K562 (cell line): ENCODE measurements around the gene ACSL6. TPM values are rescaled to one million over a fixed set of nuclear protein-coding genes. Genes with fewer than 3 reads are reported as not detected.

ENCODE experiments used
- ARID1B ChIP-seq: fragments of 450-650 bp; IDR thresholded peaks from 2 replicates; pipeline ENCODE4 v1.6.1; 2016; ENCODE audit warnings: antibody characterized with exemption, mild to moderate bottlenecking, inconsistent platforms
- ATF6 ChIP-seq: sonication (generic); formaldehyde crosslinking; IDR thresholded peaks from 2 replicates; pipeline ENCODE4 v1.4.0; 2020; ENCODE audit warnings: mild to moderate bottlenecking, missing genetic modification reagents
- CBX5 ChIP-seq: IDR thresholded peaks from 2 replicates; pipeline ENCODE4 v1.6.1; 2014; ENCODE audit warnings: low read depth, borderline replicate concordance
- CREB1 ChIP-seq, 2 experiments: sonication (generic) in 1 of 2; formaldehyde crosslinking in 1 of 2; IDR thresholded peaks; 2 replicates each; pipeline versions ENCODE4 v1.6.1 to v1.8.0; 2012 to 2022; ENCODE audit warnings: inconsistent platforms in 1 of 2, mild to moderate bottlenecking in 1 of 2, missing genetic modification reagents in 1 of 2, moderate library complexity in 1 of 2
- ELF2 ChIP-seq: fragments of 250-450 bp; sonication (Bioruptor Pico); IDR thresholded peaks from 2 replicates; pipeline ENCODE4 v1.5.0; 2021; ENCODE audit warnings: mild to moderate bottlenecking
- FOXP1 ChIP-seq: sonication (generic); formaldehyde crosslinking; IDR thresholded peaks from 2 replicates; pipeline ENCODE4 v1.8.0; 2022; ENCODE audit warnings: mild to moderate bottlenecking, missing genetic modification reagents
- GTF2B ChIP-seq: IDR thresholded peaks from 2 replicates; pipeline ENCODE4 v1.6.1; 2011; ENCODE audit not compliant: insufficient read length; ENCODE audit errors: extremely low read depth
- HDAC8 ChIP-seq: fragments of 450-650 bp; IDR thresholded peaks from 2 replicates; pipeline ENCODE4 v1.6.1; 2016; ENCODE audit warnings: mild to moderate bottlenecking, missing genetic modification characterization, moderate library complexity, missing compliant biosample characterization
- NELFE ChIP-seq: IDR thresholded peaks from 2 replicates; pipeline ENCODE4 v1.6.1; 2011; ENCODE audit warnings: mild to moderate bottlenecking; ENCODE audit not compliant: insufficient read depth, insufficient read length
- NFE2 ChIP-seq: IDR thresholded peaks from 2 replicates; pipeline ENCODE4 v1.6.1; 2014; ENCODE audit warnings: antibody characterized with exemption, low read depth
- NFIC ChIP-seq: fragments of 450-650 bp; IDR thresholded peaks from 2 replicates; pipeline ENCODE4 v1.6.1; 2017; ENCODE audit warnings: mild to moderate bottlenecking, inconsistent platforms
- PBX2 ChIP-seq, 2 experiments: IDR thresholded peaks in 1 of 2; conservative IDR thresholded peaks in 1 of 2; 2 replicates each; pipeline ENCODE4 v1.6.1; 2016; ENCODE audit warnings: low read depth in 2 of 2, mild to moderate bottlenecking in 1 of 2, missing compliant biosample characterization in 1 of 2, missing genetic modification characterization in 1 of 2, moderate library complexity in 1 of 2
- POLR2AphosphoS5 ChIP-seq: IDR thresholded peaks from 2 replicates; pipeline ENCODE4 v1.6.1; 2011; ENCODE audit warnings: mild to moderate bottlenecking, low read depth, low read length, moderate library complexity; ENCODE audit not compliant: control insufficient read depth, insufficient read depth
- POU5F1 ChIP-seq: fragments of 150-350 bp; IDR thresholded peaks from 2 replicates; pipeline ENCODE4 v1.6.1; 2014; ENCODE audit warnings: borderline replicate concordance, low read length, low read depth, mild to moderate bottlenecking; ENCODE audit not compliant: partially characterized antibody
- RCOR1 ChIP-seq, 2 experiments: IDR thresholded peaks; 2 replicates each; pipeline ENCODE4 v1.6.1; 2012; ENCODE audit warnings: low read depth in 2 of 2, low read length in 2 of 2, borderline replicate concordance in 1 of 2, improper control_type of control experiment in 1 of 2
- SMARCA4 ChIP-seq: fragments of 450-650 bp; IDR thresholded peaks from 2 replicates; pipeline ENCODE4 v1.6.1; 2016
- SMARCE1 ChIP-seq: fragments of 450-650 bp; IDR thresholded peaks from 2 replicates; pipeline ENCODE4 v1.7.1; 2016; ENCODE audit warnings: mild to moderate bottlenecking
- ZNF140 ChIP-seq: fragments of 250-450 bp; sonication (Bioruptor Pico); IDR thresholded peaks from 2 replicates; pipeline ENCODE4 v1.8.0; 2021; ENCODE audit warnings: moderate library complexity, mild to moderate bottlenecking, inconsistent platforms
- ZNF347 ChIP-seq: fragments of 450-650 bp; formaldehyde crosslinking; IDR thresholded peaks from 2 replicates; pipeline ENCODE4 v1.4.0; 2020; ENCODE audit warnings: low read depth, mild to moderate bottlenecking, moderate library complexity
- ZNF639 ChIP-seq, 2 experiments: fragments of 200-800 bp in 1 of 2; sonication (Bioruptor generic) in 1 of 2; sonication (generic) in 1 of 2; formaldehyde crosslinking in 1 of 2; IDR thresholded peaks in 1 of 2; conservative IDR thresholded peaks in 1 of 2; 2 replicates each; pipeline versions ENCODE4 v1.5.0 to v1.6.1; 2016 to 2020; ENCODE audit warnings: missing compliant biosample characterization in 1 of 2, missing genetic modification characterization in 1 of 2, missing genetic modification reagents in 1 of 2
- polyA plus RNA-seq, 8 experiments: library from polyadenylated mRNA; depleted of rRNA in 4 of 8; stranded (reverse) in 5 of 8; unstranded in 3 of 8; fragments of >200 nt; fragmentation: Nextera tagmentation in 2 of 8; fragmentation: Illumina TruSeq in 1 of 8; extraction: Ambion mirVana in 2 of 8; extraction: Trizol in 1 of 8; gene quantifications; 2 replicates each; pipeline versions ENCODE4 v1.2.1 to v1.2.3, GENCODE V29; 2011 to 2014; ENCODE audit warnings: inconsistent platforms in 1 of 8, missing spikeins in 1 of 8
- total RNA-seq, 7 experiments: library from RNA; depleted of rRNA in 6 of 7; stranded (reverse); fragments of >200 nt in 6 of 7; fragmentation: Illumina TruSeq in 2 of 7; extraction: Trizol in 2 of 7; gene quantifications; 2 replicates each; pipeline versions ENCODE4 v1.2.1 to v1.2.3, GENCODE V29; 2011 to 2021; ENCODE audit warnings: low replicate concordance in 1 of 7

ACSL6 gene
- total and polyA plus RNA-seq, 9 of the 15 experiments (the other 6 are each of a cell fraction or from before 2014, with no cell fraction given): 0.50 to 1.5 (median 0.69) TPM

GRCh38 chr5:131996210-131997025 lies 15.0 kb downstream of the ACSL6 start (continued):
- peak; percentile 93 for TF ChIP-seq SMARCE1
- TF ChIP-seq ZNF140 (CRISPR knock-in tag): no peak
- TF ChIP-seq ZNF639 (CRISPR knock-in tag; conservative IDR thresholded peaks at IDR 0.05 in 1 of 2, IDR thresholded peaks at IDR 0.05 in 1 of 2): 0 out of 4 replicates have a peak, but pooled peaks of 1 of the 2 experiments have one; percentile 21
- TF ChIP-seq CBX5: no peak
- no peak for TF ChIP-seq PBX2 (CRISPR knock-in tag; IDR thresholded peaks at IDR 0.05; ENCODE audit: low read depth)
- TF ChIP-seq PBX2 (tag; conservative IDR thresholded peaks at IDR 0.05; ENCODE audit: low read depth): 0 out of 2 replicates have a peak, but pooled peaks have one; percentile 39
- TF ChIP-seq RCOR1 (IDR thresholded peaks at IDR 0.05; ENCODE audit: borderline replicate concordance in 1 of 2, low read depth in 2 of 2, low read length in 2 of 2): peak; percentile 79 to 93; a peak in 3 of 4 replicates
- peak; percentile 92 for TF ChIP-seq NFIC
- peak; percentile 98 for TF ChIP-seq SMARCA4
- no peak for TF ChIP-seq ELF2 (CRISPR knock-in tag)
- no peak for TF ChIP-seq ZNF347
- no peak for TF ChIP-seq NELFE
- no peak for TF ChIP-seq ATF6 (CRISPR knock-in tag)
- no peak for TF ChIP-seq HDAC8 (tag)
- TF ChIP-seq ARID1B: peak; percentile 98
- no peak for TF ChIP-seq POU5F1
- TF ChIP-seq POLR2AphosphoS5: peak; percentile 96
- TF ChIP-seq NFE2: peak; percentile 33
- no peak; the same call in 1 of the 2 replicates for TF ChIP-seq CREB1 (IDR thresholded peaks at IDR 0.05)
- TF ChIP-seq CREB1 (CRISPR knock-in tag; IDR thresholded peaks at IDR 0.05): no peak
- no peak for TF ChIP-seq GTF2B
- TF ChIP-seq FOXP1: 0 out of 2 replicates have a peak, but pooled peaks have one; percentile 57
